ENCODE results near the gene IRAG1.
"Not testable (repeated sequence)": the region's sequence is repeated elsewhere in the genome, so short reads cannot be mapped to it uniquely, and the experiment has no call there.

Gene IRAG1

DNA sequence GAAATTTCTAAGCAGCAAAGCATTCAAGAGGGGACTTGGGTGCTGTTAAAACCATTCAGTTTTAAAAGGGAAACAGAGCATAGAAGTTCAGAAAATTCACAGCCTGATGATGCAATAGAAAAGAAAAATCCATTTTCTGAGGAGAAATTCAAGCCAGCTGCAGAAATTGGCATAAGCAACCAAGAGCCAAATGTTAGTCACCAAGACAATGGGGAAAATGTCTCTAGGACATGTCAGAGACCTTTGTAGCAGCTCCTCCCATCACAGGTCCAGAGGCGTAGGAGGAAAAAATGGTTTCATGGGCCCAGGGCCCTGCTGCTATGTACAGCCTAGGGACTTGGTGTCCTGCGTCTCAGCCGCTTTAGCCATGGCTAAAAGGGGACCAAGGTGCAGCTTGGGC, 5.5 kb upstream of the IRAG1 start:
- no peak for DNase-seq

DNA sequence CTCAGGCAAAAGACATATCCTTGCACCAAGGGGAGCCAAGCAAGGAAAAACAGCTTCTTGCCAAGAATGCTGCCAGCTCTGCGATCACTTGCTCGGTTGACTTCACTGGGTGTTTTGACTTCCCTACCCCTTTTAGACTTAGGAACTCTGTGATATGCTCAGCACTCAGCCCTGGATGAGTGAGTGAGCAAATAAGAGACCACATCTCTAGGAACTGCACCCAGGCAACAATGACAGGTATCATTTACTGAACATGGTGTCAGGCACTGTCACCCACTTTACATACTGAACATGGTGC, 3.7 kb upstream of the IRAG1 start:
- DNase-seq, result no peak

DNA sequence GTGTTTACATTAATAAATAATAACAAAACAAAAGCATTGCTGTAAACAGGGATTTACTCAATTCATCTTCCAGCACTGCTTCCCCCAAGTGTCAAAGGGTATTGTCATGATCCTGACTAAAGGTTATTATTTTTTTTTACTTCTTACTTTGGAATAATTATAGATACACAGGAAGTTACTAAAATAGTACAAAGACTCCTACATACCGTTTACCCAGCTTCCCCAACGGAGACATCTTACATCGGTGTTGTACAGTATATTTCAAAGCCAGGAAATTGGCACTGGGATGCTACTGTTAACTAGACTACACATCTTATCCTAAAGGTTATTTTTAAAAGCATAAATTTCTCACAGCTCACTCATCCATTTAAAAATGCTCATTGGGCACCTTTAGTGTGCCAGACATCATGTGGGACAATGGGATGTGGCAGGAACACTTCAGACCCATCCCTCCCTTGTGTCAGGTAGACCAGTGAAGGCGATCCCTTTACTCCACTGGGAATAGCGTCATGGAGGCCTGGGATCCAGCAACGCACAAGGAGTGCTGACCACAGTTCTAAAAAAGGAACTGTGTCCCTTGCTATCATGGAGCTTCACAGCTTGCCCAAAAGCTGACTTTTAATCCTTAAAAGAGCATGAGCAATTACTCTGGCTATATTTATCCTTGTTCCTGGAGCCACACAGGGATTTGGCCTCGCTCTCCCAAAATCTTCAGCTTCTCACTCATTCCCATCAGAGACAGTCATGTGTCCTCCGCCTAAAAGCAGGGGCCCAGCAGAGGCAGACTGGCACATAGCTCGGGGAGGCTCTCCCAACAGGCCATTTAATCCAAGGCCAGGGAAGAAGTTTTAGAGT, 3.1 kb upstream of the IRAG1 start:
- DNase-seq, result no peak

DNA sequence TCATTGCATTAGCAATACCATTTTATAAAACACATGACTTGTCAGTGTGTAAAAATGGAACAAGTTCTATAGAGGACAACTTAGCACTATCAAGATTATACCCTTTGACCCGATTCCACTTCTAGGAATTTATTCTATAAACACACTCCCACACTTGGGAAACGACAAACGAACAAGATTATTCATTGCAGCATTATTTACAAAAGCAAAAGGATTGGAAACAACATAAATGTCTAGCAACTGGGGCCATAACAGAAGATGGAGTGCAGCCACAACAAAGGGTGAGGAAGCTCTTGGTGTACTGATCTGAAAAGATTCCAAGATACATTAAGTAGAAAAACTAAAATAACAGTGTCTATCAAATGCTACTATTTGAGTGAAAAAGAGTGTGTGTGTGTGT, 2.3 kb upstream of the IRAG1 start:
- DNase-seq, result no peak

DNA sequence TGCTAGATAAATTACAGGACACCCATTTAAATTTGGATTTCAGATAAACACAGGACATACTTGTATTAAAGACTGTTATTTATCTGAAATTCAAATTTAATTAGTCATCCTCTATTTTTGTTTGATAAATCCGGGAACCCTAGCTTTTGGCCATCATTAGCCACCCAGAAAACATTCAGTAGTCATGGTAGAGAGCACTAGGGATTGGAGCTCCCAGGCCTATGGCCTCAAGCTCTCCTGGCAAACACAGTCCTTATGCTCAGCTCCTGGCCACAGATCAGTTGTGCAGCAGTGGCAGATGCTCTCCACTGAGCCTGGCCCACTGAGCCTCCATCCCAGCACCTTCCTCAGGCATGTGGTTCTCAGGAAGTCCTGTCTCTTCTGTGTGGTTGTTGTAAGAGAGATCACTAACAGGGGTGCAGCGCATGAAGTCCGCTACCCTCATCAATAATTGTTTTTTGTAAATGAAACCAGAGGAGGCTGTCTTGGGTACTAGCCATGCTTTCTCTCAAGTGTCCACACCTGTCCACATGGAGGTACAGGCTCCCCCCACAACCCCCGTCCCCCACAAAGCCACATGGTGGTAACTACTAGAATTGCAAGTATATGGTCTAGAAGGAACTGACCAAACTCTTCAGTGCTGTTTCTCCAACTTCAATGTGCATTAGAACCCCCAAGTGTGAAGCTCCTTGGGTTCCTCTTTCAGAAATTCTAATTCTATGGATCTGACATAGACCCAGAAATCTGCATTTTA, 1.1 kb upstream of the IRAG1 start:
- DNase-seq, result no peak

DNA sequence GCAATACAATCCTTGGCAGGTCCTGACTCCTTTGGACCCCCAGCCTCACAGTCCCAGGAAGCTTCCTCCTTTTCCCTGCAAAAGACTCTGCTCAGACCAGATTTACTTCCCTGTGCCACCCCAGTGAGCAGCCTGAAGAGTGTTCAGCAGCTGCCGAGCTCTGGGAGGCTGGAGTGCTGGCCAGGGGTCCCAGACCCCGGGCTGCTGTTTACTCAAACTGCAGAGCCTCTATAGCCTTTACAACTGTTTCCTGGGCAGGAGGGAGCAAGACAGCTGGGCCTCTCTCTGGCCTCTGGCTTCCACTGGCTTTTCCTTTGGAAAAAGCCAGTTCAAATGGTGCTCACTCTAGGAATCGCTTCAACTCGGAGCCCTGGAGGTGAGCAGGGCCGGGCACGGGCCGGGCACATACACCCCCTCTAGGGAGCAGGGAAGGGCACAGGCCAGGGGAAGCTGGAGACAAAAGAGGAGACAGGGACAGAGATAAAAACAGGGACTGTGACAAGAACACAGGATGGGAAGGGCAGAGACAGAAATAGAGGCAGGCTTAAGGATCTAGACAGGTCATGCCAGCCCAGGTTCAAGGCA, 932 bp downstream of the IRAG1 start:
- peak; percentile 38 for DNase-seq

DNA sequence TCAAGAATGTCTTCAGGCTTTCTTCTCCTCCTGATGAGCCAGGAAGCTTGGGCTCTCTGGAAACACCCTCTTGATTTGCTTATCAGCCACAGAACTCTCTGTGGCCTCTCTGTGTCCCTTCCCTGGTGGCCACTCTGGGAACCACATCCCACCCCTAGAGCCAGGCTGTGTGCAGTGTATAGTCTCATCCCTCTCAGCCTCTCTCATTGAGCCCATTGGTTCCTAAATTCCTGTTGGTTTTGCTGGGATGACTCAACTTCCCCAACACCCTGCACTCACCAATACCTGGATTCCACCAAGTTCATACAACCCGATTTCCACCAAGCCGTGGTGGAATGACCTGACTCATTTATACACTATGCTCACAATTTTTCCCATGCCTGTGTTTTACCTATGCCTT, 5.2 kb downstream of the IRAG1 start:
- DNase-seq, result no peak

DNA sequence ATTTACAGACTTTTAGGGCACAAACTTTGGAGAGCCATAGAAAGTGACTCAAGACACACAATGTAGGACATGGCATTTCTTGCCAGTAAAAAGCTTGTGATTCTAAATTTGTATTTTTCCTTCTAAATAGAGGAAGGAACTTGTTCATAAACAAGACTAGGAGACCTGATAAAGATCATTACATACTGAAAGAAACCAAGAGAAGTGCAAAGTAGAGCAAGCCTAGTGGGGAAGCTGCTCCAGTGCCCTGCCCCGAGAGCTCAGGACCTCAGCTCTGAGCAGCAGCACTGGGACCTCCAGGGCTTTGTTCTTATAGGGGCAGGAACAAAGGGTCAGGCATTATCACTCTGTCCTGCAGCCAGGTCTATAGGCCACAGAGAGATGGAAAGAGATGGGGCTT, 7.2 kb downstream of the IRAG1 start:
- DNase-seq, result no peak

DNA sequence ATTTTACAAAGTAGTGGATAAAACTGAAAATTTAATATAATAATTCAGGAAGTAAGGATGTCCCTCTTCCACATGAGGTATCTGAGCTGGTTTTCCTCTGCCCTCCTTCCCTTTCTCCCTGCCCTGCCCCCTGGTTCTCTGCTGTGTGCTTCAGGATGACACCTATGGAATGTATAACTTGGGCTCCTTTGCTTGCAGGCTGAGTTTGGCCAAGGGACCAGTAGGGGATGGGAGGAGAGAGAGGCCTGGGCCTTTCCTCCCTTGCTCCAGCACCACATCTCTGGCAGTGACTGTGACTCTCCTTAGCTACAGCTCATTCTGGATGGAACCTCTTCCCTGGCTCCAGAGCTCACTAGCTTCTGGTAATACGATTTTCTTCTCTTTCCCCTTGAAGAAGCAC, 10.1 kb downstream of the IRAG1 start:
- DNase-seq, result no peak

DNA sequence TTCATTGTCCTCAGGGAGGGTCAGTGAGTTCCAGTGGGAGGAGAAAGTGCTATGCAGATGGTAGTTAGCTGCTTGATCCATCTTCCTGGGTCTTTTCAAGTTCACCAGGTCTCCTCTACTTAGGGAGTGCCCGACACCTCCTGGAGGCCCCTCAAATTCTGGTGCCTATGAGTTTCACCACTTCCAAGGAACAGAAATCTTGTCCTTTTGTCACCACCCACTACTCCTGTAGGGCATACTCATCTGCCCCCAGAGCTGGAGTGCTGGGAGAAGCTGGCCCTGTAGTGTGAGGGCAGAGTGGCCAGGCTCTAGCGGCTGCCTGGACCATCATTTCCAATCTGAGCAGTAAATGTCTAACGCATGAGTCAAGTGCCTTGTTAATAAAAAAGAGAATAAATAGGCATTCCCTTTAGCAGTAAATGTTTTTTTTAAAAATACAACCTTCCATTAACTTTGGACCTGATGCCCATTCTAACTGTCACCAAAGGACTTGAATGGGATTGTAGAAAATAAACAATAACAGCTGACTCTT, 12.5 kb downstream of the IRAG1 start:
- peak; percentile 62 for DNase-seq

DNA sequence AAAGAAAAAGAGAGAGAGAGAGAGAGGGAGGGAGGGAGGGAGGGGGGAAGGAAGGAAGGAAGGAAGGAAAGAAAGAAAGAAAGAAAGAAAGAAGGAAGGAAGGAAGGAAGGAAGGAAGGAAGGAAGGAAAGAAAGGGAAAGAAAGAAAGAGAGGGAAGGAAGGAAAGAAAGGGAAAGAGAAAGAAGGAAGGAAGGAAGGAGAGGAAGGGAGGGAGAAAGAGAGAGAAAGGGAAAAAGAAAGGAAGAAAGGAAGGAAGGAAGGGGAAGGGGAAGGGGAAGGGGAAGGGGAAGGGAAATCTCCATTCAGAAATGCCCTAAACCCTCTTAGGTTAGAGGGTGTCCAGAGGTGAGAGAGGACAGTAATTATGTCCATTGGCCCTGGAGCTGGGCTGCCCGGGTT, 13.3 kb downstream of the IRAG1 start:
- DNase-seq, result not testable (repeated sequence)

DNA sequence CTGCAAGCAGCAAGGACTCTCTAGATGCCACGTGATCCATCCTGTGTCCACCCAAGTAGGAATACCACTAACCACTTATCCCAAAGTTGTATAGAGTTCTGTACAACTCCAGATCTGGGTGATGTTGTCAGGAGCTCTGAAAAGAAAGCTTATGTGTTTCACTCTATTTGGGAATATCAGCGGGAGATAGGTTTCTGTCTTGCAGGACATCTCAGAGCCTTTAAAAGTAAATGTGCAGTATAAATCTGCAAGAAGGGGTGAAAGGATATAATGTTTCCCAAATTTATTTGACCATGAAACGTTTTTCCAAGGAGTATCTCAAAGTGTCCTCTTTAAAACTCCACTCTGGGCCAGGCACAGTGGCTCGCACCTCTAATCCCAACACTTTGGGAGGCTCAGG, 13.9 kb downstream of the IRAG1 start:
- DNase-seq, result no peak

DNA sequence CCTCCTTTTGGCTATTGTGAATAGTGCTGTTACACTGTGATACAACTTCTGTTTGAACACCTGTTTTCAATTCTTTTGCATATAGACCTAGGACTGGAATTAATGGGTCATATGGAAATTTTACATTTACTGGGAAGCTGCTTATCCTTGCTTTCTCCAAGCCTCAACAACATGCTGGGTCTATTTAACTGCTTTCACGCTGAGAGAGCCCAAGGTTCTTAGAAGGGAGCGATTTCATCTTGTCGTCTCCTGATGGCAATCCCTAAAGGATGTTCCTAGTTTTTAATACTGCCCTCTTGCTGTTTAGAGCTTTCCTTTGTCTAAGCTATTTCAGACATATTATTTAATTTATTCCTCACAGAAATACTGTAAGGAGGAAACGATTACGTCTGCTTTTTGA, 15.5 kb downstream of the IRAG1 start:
- no peak for DNase-seq

DNA sequence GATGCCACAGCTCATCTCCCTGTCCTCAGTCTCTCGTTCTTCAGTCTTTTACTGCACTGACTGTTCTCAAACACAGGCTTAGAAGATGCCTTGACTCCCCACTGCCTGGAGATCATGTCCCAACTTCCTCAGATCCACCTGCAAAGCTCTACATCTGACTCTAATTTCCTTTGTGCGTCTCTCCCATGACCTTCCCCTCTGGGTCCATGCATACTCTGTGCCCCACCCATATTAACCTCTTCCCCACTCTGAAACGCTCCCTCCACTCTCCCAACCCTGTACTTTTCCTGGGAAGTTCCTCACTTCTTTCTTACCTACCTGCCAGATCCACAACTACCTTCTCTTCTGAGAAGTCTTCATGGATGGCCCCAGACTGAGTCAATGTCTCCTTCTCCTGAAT, 16.6 kb downstream of the IRAG1 start:
- no peak for DNase-seq

DNA sequence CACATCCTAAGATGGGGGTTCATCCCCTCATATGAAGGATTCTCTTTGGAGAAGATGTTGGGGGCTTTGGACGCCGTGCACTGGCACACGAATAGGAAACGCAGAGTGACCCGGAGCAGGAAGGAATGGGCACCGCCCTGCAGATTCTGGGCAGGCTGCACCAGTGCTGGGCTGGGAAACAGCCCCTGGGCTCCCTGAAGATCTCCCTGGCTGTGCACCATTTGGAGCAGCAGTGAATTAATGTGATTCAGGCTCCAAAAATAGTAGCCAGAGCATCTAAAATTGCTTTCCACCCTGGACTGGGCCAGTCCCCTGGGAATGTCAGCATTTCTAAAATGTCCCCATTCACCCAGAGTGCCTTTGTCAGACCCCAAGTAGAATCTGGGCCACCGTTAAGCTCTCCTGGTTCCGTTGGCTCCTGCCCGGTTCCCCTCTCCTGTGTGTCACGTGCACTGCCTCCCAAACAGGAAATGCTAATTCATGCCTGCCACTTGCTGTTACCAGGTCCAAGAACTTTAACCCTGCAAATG, 18.6 kb downstream of the IRAG1 start:
- DNase-seq, result no peak

DNA sequence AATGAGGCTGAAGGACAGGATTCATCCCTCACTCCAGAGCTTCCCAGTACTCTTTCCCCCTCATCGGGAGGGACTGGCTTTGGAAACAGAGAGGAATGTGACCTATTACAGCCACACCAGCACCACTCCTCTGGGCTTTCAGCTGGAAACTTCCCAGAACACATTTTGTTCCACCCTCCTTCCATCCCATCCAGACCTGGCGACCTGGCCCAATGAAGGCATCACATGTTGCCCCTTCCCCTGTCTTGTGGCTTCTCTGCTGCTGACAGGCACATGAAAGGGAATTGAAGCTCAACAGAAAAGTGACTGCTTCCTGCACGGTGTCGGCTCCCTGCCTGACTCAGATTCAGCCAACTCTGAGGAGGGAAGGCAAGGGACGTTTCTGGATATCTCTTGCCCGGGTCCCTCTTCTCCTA, 19.1 kb downstream of the IRAG1 start:
- no peak for DNase-seq

DNA sequence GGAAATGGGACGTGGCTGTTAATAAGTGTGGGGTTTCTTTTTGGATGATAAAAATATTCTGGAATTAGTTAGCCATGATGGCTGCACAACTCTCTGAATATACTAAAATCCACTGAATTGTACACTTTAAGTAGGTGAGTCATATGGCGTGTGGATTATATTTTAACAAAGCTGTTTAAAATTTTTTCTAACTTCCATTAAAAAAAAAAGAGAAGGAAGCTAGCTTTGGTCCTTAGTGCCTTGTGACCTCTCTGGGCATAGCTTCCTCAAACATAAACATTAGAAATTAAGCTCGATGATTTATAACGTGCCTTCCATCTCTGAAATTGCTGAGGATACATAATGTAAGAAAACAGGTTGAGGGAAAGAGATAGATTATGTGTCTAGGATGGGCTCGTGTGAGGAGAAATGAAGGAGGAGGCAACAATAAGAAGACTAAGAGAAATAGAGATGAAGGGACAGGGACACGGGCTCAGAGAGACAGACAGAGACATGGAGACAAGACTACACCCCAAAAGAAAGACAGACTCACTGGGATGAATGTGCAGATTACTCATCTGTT, 20.0 kb downstream of the IRAG1 start:
- DNase-seq, result no peak

DNA sequence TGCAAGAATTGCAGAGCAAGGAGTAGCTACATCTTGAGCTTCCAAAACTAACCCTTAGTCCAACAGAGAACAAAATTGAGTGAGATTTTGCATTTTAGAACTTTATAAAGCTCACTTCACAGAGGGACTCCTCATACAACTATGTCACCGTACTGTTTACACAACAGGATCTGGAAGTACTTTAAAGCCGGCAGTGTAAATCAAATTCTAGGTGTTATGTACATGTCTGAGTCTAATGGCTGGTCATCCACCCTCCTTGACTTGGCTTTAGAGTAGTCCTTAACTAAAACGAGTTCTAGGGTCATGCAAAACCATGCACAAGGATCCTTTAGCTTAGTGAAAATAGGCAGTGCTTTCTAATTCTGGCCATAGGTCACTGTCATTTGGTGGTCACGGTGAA, 23.5 kb downstream of the IRAG1 start:
- peak; percentile 64 for DNase-seq

DNA sequence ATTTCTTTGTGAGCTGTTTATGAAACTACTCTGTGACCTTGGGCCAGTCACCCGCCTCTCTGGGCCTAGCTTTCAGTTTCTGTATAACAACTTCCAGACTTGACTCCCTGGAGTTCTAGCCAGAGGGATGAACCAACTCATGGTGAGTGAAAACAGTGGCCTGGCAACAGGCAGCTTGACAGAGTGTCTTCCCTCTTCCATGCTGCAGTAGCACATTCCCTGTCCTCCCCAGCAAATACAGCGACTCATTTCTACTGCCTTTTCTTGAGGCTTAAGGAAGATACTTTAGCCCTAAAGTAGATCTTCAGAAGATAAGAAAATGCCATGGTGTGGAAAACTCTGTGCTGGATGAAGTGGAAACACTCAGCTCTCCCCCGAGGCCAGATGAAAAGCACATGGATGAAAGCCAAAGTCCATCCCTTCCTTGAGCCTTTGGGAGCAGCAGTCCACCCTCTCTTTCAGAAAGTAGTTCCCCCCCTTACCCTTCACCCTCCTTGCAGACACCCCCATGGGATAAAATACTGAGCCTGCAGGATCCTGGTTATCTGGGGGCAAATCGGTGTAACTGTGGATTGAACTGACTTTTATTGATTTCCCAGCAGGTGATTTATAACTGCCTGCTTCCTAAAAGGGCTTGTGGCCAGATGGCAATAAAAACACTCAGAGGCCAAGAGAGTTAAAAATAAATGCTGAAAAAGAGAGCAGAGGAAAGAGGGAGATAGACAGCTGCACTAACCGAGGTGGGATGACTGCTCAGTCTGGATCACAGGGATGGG, 24.1 kb downstream of the IRAG1 start:
- peak; percentile 92 for DNase-seq

DNA sequence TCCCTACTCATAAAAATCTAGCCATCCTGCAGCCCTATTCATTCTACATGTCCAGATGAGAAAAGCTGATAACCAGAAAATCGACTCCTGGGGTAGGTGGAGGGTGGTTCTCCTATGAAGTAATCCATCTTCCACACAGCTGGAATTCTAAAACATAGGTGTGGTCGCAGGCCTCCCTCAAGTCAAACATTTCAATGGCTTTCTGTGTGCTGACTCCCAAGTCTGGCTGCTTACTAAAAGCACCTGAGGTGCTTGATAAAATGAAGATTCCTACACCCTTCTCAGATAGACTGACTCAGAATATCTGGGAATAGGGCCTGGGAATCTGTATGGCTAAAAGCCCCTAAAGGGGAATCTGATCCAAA, 26.1 kb downstream of the IRAG1 start:
- DNase-seq, result no peak

DNA sequence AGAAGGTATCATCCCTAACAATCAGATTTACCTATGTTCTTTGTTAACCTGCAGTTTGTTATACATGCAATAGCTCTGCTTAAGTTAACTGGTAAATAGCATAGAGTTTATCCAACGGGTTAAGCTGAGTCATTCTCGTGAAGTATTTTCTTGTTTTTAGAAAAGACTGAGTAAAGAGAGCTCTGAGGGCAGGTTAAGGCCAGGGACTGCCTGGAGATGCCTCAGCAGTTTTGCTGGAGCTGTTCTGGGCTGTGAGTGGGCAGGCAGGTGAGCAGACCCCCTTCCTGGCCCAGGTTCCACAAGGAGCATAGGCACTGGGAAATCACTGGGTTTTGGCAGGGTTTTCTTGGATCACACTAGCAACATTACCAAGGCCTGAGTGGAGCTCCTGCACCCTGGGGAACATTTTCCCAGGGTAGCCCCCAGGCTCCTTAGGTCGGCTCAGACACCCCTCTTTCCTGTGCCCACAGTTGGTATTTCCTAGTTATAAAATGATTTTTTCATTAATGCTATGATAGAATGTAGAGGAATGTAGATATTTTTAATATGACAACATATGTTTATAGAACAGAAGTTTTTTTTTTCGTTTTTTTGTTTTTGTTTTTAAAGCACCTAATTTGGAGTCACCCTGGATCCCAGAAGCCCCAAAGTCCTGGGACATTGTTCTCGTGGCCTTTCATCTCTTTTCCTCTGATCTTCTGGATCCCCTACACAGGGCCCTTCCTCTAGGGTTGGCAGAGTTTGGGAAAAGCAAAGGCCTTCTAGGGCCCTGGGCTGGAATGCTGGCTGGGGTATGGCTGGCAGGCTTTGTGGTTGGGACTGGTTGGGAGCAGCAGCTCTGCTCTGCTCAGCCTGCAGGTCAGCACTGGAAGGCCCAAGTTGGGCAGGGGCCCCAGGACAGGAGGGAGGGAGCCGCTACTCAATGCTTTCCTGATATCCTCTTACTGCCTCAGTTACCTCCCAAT, 26.7 kb downstream of the IRAG1 start:
- no peak for DNase-seq
